Astrocyte of the spinal cord (primary cell): Measurements from ENCODE around the gene EAF1.

Experiments used
- DNase-seq: peaks from one replicate; pipeline ENCODE4 v3.0.0; 2011; ENCODE audit warnings: low read depth, low spot score
- H3K4me3 ChIP-seq: 2 replicates; pipeline ENCODE4 v1.5.1; 2011; ENCODE audit warnings: low read depth, mild to moderate bottlenecking, low read length, moderate library complexity
- in situ Hi-C: cut with HindIII; loops from 2 replicates; pipeline ENCODE4 v1.10.0; 2017; ENCODE audit warnings: low sequenced_read_pairs
- TF ChIP-seq, protein P1 (sequence below): IDR thresholded peaks from 2 replicates; pipeline ENCODE4 v1.5.1; 2012; ENCODE audit warnings: low read depth, mild to moderate bottlenecking, low read length, inconsistent platforms

The EAF1 gene

GRCh38 chr3:15458212-15458780 lies 30.9 kb downstream of the EAF1 start:
- H3K4me3 ChIP-seq: no peak overlapping the region
- no peak for DNase-seq
- in situ Hi-C loops: no loop called here
- TF ChIP-seq, protein P1, sequence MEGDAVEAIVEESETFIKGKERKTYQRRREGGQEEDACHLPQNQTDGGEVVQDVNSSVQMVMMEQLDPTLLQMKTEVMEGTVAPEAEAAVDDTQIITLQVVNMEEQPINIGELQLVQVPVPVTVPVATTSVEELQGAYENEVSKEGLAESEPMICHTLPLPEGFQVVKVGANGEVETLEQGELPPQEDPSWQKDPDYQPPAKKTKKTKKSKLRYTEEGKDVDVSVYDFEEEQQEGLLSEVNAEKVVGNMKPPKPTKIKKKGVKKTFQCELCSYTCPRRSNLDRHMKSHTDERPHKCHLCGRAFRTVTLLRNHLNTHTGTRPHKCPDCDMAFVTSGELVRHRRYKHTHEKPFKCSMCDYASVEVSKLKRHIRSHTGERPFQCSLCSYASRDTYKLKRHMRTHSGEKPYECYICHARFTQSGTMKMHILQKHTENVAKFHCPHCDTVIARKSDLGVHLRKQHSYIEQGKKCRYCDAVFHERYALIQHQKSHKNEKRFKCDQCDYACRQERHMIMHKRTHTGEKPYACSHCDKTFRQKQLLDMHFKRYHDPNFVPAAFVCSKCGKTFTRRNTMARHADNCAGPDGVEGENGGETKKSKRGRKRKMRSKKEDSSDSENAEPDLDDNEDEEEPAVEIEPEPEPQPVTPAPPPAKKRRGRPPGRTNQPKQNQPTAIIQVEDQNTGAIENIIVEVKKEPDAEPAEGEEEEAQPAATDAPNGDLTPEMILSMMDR: no peak

DNA sequence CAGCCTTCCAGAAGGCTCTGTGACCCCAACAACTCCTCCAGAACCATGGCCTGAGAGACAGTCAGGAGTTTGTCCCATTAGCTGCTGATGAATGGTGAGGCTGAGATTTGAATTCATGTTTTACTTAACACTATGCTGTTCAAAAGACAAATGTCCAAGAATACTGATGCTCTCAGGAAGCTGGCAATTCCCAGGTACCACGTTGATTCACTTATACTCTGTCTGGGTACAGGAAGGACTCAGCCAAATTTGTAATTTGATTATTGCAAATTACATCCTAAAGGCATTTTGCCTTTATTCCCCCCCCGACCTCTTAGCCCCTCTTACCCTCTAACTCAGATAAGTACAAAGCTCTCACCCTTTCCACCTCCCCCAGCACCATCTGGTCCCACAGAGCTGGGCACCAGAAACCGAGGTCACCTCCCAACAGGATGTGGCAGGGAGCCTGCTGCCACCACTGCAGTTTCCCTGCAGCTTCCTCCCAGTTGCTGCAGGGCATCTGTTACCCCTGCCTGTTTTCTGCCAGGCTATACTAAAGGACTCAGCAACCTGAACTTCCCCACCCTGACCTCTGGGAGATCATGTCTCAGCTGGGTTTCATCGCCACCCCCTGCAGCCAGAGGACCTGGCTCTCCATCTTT lies 33.6 kb downstream of the EAF1 start:
- in situ Hi-C loops: no loop called here
- no peak for DNase-seq
- H3K4me3 ChIP-seq: no peak overlapping the region

DNA sequence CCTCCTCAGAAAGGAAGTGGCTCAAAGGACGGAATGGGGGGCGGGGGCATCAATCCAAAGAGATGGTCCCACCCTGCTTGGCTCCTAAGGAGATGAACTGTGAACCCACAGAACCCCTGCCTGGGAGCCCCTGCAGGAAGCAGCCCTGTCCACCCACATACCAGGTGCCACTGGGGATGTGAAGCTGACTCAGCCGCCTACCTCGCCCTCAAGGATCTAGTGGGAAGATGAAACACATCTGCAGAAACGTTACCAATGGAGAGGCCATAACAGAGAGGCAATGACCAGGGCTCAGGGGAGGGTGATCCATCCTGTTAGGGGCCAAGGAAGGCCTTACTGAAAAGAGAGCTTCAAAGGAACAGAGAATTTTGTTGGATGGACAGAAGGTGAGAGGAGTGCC lies 35.1 kb downstream of the EAF1 start:
- TF ChIP-seq, protein P1: no peak
- DNase-seq: no peak
- in situ Hi-C loops: no loop called here
- no peak overlapping the region for H3K4me3 ChIP-seq

More for the DNA sequence above, 33.6 kb downstream of the EAF1 start:
- TF ChIP-seq, protein P1: no peak

DNA sequence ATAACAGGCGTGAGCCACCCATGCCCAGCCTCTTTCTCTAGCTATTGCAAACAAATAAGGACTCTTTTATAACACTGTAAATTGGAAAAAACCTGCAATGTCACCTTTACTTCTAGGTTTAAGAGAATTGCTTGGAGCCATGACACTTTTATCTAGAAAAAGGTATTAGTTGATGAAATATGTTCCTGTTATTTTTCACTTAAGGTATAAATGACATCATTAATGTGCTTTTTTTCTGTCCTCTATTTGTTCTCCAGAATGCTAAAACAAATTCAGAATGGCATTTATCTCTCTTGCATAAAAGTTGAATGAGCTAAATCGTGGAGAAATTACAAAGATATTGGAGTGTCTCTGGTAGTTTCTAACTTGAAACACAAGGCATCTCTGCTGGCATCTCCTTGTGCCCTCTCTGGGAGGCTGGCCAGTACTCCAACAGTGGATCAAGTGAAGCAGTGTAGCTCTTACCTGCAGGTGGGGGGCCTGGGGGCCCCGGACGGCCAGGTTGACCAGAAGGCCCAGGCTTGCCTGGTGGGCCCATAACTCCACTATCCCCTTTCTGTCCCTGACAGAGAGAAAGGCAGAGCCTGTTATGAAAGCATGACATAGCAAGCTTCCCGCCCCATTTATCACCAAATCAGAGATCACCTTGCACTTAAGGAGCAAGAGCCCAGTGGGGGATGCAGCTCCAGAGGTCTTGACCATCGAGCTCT lies 38.6 kb downstream of the EAF1 start:
- TF ChIP-seq, protein P1: no peak
- in situ Hi-C loops: no loop called here
- H3K4me3 ChIP-seq: no peak overlapping the region

DNA sequence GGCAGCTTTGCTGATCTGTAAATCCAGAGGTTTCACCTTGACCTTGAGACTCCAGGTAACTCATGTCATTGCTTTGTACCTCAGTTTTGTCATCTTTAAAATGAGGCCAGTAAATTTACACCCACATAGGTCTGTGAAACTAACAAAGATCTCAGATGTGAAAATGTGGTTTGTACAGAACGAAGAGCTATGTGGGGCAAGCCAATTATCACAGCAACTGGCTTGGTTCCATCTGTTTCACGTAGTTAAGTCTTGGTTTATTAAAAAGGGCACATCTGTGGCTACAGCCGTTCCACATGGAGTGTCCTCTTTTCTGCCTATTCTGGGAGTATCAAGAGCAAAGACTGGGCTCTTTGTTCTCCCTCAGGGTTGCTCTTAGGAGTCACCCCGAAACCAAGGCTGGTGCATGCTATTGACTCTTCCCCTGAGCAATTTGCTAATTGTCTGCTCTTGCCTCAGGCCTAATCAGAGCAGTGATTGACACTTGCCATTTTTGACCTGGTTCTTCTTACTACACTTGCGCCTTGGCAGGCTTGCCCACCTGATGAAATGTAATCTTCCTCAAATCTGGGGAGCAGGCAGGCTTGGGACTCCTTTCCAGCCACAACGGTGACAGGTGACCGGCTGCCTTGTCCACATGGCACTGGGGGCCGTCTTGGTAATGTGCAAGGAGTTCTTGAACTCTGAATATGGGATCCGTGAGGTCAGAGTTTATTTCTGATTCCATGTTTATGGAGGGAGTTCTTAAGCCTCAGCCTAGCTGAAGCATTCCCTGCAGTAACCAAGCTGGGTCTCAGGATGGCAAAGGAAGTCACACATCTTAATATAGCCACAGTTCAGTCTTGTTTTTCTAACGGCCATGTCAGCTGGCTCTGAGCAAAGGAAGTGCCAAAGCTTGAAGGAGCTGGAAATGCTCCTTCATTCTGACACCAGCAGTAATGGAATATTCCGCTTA lies 40.1 kb downstream of the EAF1 start:
- DNase-seq: no peak
- in situ Hi-C loops: no loop called here
- H3K4me3 ChIP-seq: no peak overlapping the region
- TF ChIP-seq, protein P1: no peak

More for the DNA sequence above, 38.6 kb downstream of the EAF1 start:
- DNase-seq: no peak

DNA sequence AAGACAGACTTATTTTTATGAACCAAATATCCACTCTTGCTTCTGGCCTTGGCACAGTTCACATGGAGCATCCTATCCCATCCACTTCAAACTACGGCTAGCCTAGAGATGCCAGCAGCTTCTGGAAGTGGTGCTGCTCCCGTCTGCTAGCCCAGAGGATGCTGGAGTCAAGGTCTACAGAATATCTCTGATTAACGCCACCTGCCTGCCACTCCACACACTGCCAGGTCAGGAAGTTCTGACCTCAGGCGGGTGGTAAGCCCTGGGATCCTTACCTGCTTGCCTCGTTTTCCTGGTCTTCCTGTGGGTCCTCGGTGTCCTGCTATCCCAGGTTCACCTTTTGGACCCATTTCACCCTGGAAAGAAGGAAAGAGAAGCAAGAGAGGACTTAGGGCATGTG lies 42.9 kb downstream of the EAF1 start:
- DNase-seq: no peak
- TF ChIP-seq, protein P1: no peak
- no peak overlapping the region for H3K4me3 ChIP-seq
- in situ Hi-C loops: no loop called here
